LNCAP (cell line): ENCODE results near the gene TLE1.

ENCODE experiments used
- CTCF ChIP-seq: fragments of 450-650 bp; IDR thresholded peaks from 2 replicates; pipeline ENCODE4 v1.5.1; 2017; ENCODE audit warnings: mild to moderate bottlenecking

The TLE1 gene

GRCh38 chr9:81565144-81565543 is 124.2 kb downstream of the TLE1 start:
- TF ChIP-seq CTCF: no peak

- TF ChIP-seq CTCF: no peak
Observed at GRCh38 chr9:81564632-81565031, 124.7 kb downstream of the TLE1 start.

- no peak for TF ChIP-seq CTCF
Observed at GRCh38 chr9:81563739-81564138, 125.6 kb downstream of the TLE1 start.

- TF ChIP-seq CTCF: no peak
Observed at GRCh38 chr9:81563020-81563407, 126.3 kb downstream of the TLE1 start.

- no peak for TF ChIP-seq CTCF
Observed at GRCh38 chr9:81562231-81563019, 126.9 kb downstream of the TLE1 start.

GRCh38 chr9:81560851-81561732 is 128.3 kb downstream of the TLE1 start:
- no peak for TF ChIP-seq CTCF

GRCh38 chr9:81559709-81560108 is 129.6 kb downstream of the TLE1 start:
- TF ChIP-seq CTCF: no peak
